HS-27A (cell line): Measurements from ENCODE around the gene KLF17.

Experiments used
- DNase-seq: peaks from one replicate; pipeline ENCODE4 v3.0.0-alpha.2; 2012; ENCODE audit warnings: low read depth, missing footprints

The KLF17 gene, protein sequence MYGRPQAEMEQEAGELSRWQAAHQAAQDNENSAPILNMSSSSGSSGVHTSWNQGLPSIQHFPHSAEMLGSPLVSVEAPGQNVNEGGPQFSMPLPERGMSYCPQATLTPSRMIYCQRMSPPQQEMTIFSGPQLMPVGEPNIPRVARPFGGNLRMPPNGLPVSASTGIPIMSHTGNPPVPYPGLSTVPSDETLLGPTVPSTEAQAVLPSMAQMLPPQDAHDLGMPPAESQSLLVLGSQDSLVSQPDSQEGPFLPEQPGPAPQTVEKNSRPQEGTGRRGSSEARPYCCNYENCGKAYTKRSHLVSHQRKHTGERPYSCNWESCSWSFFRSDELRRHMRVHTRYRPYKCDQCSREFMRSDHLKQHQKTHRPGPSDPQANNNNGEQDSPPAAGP

DNA sequence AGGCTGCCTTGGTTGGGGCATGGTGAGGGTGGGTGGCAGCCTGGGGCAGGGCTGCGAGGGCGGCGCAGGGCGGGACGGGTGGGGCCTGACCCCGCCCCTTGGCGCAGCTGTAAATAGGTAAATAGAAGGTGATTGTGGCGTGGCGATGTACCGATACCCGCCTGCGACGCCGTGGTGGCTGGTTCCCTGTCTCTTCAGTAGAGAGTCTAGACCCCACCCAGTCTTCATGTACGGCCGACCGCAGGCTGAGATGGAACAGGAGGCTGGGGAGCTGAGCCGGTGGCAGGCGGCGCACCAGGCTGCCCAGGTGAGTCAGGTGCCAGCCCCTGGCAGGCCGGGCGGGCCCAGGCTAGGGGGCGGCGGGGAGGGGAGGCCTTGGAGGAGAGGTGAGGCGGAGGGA, at the start of gene KLF17:
Gene KLF17 (plus strand): TSS at position 140 of the 400 bp plus-strand sequence. CDS start 87 bp downstream, at position 227.
- no peak for DNase-seq

GRCh38 chr1:44071461-44071860, 47.2 kb upstream of the KLF17 start:
- DNase-seq: no peak

DNA sequence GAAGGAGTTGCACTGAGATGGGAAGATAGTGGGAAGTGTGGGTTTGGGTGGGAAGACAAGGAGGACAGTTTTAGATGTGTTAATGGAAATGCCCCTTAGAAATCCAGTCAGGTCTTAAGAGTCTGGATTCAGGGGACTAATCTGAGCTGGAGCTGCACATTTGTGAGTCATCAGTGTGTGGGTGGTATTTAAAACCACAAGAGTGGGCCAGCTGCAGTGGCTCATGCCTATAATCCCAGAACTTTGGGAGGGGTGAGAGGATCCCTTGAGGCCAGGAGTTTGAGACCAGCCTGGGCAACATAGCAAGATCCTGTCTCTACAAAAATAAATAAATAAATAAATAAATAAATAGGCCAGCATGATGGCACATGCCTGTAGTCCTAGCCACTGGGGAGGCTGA, 46.4 kb upstream of the KLF17 start:
- peak; percentile 86 for DNase-seq

DNA sequence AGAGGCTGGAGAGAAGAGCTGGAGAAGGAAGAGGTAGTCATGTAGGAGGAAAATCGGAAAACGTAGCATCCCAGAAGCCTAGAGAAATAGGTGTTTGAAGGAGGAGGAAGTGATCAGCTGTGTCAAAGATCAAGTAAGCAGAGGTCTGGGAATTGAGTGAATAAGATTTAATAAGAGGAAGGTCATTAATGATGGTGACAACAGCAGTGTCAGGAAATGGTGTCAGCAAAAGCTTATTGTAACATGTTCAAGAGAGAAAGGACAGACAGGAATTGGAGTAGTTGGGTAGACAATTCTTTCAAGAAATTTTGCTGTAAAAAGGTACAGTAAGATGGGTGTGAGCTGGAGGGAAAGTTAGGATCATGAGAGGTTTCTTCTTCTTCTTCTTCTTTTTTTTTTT, 45.8 kb upstream of the KLF17 start:
- no peak for DNase-seq

DNA sequence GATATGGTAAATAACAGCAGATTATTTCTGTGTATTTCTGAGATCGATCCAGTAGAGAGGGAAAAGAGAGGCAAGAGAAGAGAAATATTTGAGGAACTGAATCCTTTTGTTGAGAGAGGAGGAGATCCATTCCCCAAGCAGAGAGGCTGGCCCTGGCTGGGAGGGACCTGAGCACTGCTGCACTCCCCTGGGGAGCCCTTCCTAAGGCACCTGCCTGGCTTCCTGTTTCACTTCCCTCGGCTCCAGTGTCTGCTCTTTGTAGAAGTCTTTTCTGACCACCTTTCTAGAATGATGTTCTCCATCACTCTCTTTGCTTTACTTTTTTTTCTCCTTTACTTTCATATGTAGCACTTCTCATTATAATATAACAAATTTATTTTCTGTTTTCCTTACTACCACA, 45.1 kb upstream of the KLF17 start:
- DNase-seq: no peak

- DNase-seq: no peak
Measured at GRCh38 chr1:44074415-44074814, 44.2 kb upstream of the KLF17 start.

- DNase-seq: no peak
Measured at GRCh38 chr1:44076066-44076465, 42.6 kb upstream of the KLF17 start.

GRCh38 chr1:44077421-44077820, 41.2 kb upstream of the KLF17 start:
- DNase-seq: no peak

DNA sequence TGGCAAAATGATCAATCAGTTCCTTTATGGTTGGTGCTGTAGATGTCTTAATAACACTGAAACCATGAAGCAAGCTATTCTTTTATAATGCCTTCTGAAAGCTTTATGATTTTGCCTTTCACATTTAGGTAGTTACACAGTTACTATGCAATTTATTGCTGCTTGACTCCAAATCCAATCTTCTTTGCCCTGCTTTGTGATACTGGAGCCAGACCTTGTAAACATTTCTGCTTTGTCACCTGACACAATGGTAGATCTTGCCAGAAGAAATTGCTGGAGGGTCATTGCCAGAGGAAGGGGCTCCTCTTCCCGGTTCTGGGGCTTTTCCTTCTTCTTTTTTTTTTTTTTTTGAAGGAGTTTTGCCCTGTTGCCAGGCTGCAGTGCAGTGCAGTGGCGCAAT, 40.5 kb upstream of the KLF17 start:
- no peak for DNase-seq

GRCh38 chr1:44079566-44079965, 39.1 kb upstream of the KLF17 start:
- no peak for DNase-seq

DNA sequence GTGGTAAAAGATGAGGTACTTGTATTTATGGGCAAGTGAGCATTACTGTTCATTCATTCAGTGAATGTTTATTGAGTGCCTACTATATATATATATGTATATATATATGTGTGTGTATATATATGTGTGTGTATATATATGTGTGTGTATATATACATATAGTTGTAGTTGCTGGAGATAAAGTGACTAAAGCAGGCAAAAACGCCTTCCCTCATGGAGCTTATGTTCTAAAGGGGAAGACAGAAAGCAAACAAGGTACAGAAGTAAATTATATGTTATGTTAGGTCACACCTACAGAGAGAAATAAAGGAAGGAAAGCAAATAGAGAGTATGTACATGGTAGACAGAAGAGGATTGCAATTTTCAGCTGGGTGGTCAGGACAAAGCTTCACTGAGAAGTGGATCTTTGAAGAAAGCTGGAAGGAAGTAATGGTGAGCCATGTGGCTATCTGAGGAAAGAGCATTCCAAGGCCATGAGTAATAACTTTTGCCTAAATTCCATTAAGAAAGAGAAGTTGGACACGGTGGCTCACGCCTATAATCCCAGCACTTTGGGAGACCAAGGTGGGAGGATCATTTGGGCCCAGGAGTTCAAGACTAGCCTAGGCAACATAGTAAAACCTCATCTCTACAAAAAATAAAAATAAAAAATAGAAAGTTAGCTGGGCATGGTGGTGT, 33.5 kb upstream of the KLF17 start:
- peak; percentile 87 for DNase-seq

DNA sequence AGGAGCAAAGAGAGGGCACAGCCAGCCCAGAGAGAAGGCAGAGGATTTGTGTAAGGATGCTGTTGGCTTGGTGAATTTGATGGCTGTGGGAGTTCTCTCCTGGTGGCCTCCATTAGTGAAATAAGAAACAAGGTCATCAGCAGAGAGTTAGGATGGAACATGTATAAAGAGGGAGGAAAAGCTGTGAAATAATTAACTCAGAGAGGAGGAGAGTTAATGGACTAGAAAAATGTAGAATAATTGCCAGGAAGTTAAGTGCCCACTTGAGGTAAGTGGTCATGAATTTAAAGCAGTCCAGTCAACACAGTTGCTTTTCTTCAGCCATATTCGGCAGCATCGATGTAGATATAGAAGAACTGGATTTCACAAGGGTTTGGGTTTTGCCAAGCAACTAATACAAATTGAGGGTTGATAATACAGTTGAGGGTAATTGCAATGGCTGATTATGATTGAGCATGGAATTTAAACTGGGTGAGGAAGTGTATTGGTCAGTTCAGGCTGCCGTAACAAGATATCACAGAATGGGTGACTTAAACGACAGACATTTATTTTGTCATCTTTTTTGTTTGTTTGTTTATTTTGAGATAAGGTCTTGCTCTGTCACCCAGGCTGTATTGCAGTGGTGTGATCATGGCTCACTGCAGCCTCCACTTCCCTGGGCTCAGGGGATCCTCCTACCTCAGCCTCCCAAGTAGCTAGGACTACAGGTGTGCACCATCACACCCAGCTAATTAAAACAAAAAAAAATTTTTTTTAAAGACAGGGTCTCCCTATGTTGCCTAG, 31.7 kb upstream of the KLF17 start:
- DNase-seq: no peak

DNA sequence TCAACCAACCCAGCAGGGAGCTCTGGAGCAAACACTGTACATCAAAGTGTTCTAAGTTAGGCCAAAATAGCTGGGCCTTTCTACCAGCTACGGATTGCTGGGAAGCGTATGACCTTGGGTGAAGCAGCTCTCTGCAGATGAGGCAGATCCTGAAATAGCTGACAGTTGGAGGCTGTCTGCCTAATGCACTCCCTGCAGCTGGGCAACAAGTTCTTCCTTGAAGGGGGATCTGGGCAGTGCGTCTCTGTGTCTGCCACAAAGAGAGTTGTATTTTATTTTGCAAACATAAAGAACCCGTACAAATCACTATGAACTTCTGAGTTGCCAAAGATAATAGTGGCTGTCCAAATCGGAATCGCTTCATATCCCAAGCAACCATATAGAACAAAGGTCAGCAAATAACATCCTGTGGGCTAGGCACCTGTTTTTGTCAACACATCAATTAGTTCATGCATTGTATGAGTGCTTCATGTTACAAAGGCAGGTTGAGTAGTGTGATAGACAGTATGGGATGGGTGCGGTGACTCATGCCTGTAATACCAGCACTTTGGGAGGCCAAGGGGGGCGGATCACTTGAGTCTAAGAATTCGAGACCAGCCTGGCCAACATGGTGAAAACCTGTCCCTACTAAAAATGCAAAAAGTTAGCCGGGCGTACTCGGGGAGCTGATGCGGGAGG, 29.1 kb upstream of the KLF17 start:
- DNase-seq: peak; percentile 19

DNA sequence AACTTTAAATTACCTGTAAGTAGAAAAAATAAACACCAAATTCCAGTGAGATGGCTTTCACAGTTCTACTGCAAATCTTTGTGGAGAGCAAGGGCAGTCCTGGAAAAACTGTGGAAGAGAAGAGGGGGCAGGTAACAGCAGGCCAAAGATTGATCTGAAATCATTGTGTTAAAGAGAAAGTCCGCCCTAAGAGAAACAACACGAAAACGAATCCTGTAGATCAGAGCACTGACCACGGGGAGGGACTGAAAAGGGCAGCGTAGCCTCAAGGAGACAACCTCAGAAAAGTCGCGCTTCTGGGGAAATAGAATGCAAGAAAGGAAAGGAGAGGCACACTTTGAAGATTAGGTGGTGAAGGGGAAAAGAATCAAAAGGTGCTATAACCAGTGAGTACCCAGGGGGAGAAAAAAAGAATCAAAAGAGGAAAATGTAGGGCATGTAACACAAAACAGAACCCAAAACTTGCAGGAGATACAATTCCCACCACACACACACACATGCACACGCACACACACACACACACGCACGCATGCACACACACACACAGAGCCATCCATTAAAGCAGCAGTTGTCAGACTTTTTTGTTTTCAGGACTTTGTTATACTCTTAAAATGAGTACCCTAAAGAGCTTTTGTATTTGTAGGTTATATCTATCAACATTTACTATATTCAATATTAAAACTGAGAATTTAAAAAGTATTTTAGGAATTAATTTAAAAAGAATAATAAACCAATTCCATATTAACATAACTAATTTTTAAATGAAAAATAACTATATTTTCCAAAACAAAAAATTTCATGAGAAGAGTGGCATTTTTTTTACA, 28.0 kb upstream of the KLF17 start:
- DNase-seq: no peak

GRCh38 chr1:44094047-44094446, 24.6 kb upstream of the KLF17 start:
- DNase-seq: no peak

DNA sequence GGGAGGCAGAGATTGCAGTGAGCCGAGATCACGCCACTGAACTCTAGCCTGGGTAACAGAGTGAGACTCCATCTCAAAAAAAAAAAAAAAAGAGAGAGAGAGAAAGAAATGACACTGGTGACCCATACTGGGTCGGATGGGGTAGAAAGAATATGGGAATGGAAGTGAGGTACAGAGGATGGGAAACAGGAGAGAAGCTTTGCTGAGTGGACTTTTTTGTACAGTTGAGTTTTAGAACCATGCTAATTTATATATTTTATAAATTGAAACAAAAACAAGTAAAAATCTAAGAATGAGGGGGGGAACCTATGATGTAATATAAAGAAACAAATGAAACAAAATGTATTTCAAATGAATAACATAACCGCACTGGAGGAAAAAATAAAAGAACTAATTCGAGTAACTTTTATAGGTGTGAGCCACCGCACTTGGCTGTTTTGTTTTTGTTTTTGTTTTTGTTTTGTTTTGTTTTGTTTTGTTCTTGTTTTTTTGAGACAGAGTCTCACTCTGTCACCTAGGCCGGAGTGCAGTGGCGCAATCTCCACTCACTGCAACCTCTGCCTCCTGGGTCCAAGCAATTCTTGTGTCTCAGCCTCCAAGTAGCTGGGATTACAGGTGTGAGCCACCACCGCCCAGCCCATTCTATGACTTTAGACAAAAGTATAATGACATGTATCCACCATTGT, 18.3 kb upstream of the KLF17 start:
- DNase-seq: no peak

DNA sequence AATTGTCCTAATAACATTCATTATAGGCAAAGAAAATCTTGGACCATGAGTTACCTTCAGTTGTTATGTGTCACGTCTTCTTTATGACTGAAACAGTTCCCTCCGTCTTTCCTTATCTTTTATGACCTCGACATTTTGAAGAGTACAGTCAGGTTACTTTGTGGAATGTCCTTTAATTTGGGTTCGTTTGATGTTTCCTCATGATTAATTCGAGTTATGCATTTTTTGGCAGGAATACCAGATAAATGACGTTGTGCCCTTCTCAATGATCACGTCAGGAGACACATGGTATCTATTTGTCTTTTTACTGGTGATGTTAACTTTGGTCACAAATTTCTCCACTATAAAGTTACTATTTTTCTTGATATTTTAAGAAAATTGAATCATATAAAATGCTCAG, 17.3 kb upstream of the KLF17 start:
- DNase-seq: no peak

- no peak for DNase-seq
Measured at GRCh38 chr1:44103270-44104131, 15.1 kb upstream of the KLF17 start.

DNA sequence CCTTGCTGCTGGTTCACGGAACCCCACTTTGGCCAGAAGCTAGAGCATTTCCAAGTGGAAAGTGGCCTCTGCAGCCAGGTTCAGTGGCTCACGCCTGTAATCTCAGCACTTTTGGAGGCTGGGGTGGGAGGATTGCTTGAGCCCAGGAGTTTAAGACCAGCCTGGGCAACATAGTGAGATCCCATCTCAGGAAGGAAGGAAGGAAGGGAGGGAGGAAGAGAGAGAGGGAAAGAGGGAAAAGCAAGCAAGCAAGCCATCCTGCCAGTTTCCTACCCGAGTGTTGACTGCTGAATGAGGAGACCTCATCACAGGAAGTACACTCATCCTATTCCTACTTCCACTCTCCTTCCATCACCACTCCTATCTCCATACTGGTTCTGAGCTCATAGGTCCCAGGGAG, 12.8 kb upstream of the KLF17 start:
- no peak for DNase-seq

DNA sequence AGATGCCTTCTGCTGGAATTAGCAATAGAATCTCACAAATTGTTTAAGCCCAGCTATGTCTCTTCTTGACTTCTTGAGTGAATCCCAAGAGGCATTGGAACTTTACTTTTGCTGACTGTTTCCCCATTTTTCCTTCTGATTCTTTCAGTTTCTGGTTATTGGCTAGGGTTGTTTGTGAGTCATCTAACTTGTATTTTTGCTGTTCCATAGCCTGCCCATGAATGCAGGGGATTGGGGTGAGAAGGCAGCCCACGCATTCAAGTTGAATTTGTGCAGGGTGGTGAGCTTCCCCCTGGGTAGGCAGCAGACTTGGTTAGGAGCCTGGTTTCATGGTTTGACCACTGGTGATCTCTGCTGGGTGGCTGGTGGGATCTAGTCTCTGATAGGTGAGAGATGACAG, 10.4 kb upstream of the KLF17 start:
- DNase-seq: no peak
